ENCODE measurements around the gene ALG5.

ALG5 gene

GRCh38 chr13:36999054-36999714 lies at the start of gene ALG5:
Gene ALG5, minus strand, starts transcription at chr13:36999340. Its CDS starts 40 bp downstream, at chr13:36999300.
- peak; percentile 84 to 86 (median 85) for DNase-seq (ENCODE audit: low read depth in 2 of 3, low spot score in 1 of 3)

GRCh38 chr13:37047846-37048245 lies 48.7 kb upstream of the ALG5 start:
- no peak for DNase-seq (ENCODE audit: low read depth in 2 of 3, low spot score in 1 of 3)

GRCh38 chr13:37047032-37047431 lies 47.9 kb upstream of the ALG5 start:
- DNase-seq (ENCODE audit: low read depth in 2 of 3, low spot score in 1 of 3), result no peak

GRCh38 chr13:37046062-37046461 lies 46.9 kb upstream of the ALG5 start:
- DNase-seq (ENCODE audit: low read depth in 2 of 3, low spot score in 1 of 3), result no peak

GRCh38 chr13:37040789-37041188 lies 41.6 kb upstream of the ALG5 start:
- DNase-seq (ENCODE audit: low read depth in 2 of 3, low spot score in 1 of 3), result no peak

- DNase-seq (ENCODE audit: low read depth in 2 of 3, low spot score in 1 of 3), result no peak
These were observed 40.8 kb upstream of the ALG5 start for GRCh38 chr13:37039896-37040295.

GRCh38 chr13:37037241-37037640 lies 38.1 kb upstream of the ALG5 start:
- DNase-seq (ENCODE audit: low read depth in 2 of 3, low spot score in 1 of 3), result no peak

- DNase-seq (ENCODE audit: low read depth in 2 of 3, low spot score in 1 of 3), result no peak
These were observed 30.5 kb upstream of the ALG5 start for GRCh38 chr13:37029617-37030016.

- no peak for DNase-seq (ENCODE audit: low read depth in 2 of 3, low spot score in 1 of 3)
These were observed 28.5 kb upstream of the ALG5 start for GRCh38 chr13:37027639-37028038.

GRCh38 chr13:37026771-37027170 lies 27.6 kb upstream of the ALG5 start:
- DNase-seq (ENCODE audit: low read depth in 2 of 3, low spot score in 1 of 3), result no peak

- DNase-seq (ENCODE audit: low read depth in 2 of 3, low spot score in 1 of 3), result no peak
These were observed 24.7 kb upstream of the ALG5 start for GRCh38 chr13:37023871-37024270.

GRCh38 chr13:37014609-37015008 lies 15.5 kb upstream of the ALG5 start:
- DNase-seq (ENCODE audit: low read depth in 2 of 3, low spot score in 1 of 3), result no peak

- no peak for DNase-seq (ENCODE audit: low read depth in 2 of 3, low spot score in 1 of 3)
These were observed 12.6 kb upstream of the ALG5 start for GRCh38 chr13:37011788-37012187.

- no peak for DNase-seq (ENCODE audit: low read depth in 2 of 3, low spot score in 1 of 3)
These were observed 11.9 kb upstream of the ALG5 start for GRCh38 chr13:37011002-37011401.

GRCh38 chr13:37010424-37010823 lies 11.3 kb upstream of the ALG5 start:
- no peak for DNase-seq (ENCODE audit: low read depth in 2 of 3, low spot score in 1 of 3)

GRCh38 chr13:37009692-37010091 lies 10.6 kb upstream of the ALG5 start:
- DNase-seq (ENCODE audit: low read depth in 2 of 3, low spot score in 1 of 3), result no peak

- no peak for DNase-seq (ENCODE audit: low read depth in 2 of 3, low spot score in 1 of 3)
These were observed 2.7 kb upstream of the ALG5 start for GRCh38 chr13:37001921-37002250.

- peak in 1 of 3 donors; percentile 10 for DNase-seq (ENCODE audit: low read depth in 2 of 3, low spot score in 1 of 3)
These were observed 507 bp downstream of the ALG5 start for GRCh38 chr13:36998624-36999041.

GRCh38 chr13:36997716-36998427 lies 1.3 kb downstream of the ALG5 start:
- DNase-seq (ENCODE audit: low read depth in 2 of 3, low spot score in 1 of 3), result no peak

GRCh38 chr13:36992362-36992761 lies 6.8 kb downstream of the ALG5 start:
- DNase-seq (ENCODE audit: low read depth in 2 of 3, low spot score in 1 of 3), result no peak

- DNase-seq (ENCODE audit: low read depth in 2 of 3, low spot score in 1 of 3), result no peak
These were observed 12.5 kb downstream of the ALG5 start for GRCh38 chr13:36986462-36987240.

- DNase-seq (ENCODE audit: low read depth in 2 of 3, low spot score in 1 of 3), result no peak
These were observed 17.9 kb downstream of the ALG5 start for GRCh38 chr13:36981156-36981743.

Measured in stimulated activated CD4-positive, alpha-beta T cell treated with anti-CD3 and anti-CD28 coated beads, Interleukin-12 subunit alpha, Interleukin-12 subunit beta, amount 100 ng/mL, for 48 hours (primary cell).